H9 (cell line): ENCODE results near the gene ABR. TPM values are rescaled to one million over a fixed set of nuclear protein-coding genes. Genes with fewer than 3 reads are reported as not detected.

Source experiments
- DNase-seq: peaks from one replicate; pipeline ENCODE4 v3.0.0-alpha.2; 2017
- H2AFZ ChIP-seq: one replicate; pipeline ENCODE4 v1.6.1; 2013; ENCODE audit warnings: mild to moderate bottlenecking, low read length, control low read depth, moderate library complexity
- H2AK5ac ChIP-seq: 2 replicates; pipeline ENCODE4 v1.6.1; 2013; ENCODE audit warnings: low read length, control low read depth, mixed read lengths; ENCODE audit not compliant: insufficient read length
- H2BK120ac ChIP-seq: one replicate; pipeline ENCODE4 v1.6.1; 2013; ENCODE audit warnings: low read depth, mild to moderate bottlenecking, low read length, control low read depth, inconsistent platforms; ENCODE audit not compliant: poor library complexity, severe bottlenecking
- H2BK12ac ChIP-seq: 2 replicates; pipeline ENCODE4 v1.6.1; 2013; ENCODE audit warnings: low read length, control low read depth, mixed read lengths, low read depth; ENCODE audit not compliant: insufficient read length
- H2BK15ac ChIP-seq: 2 replicates; pipeline ENCODE4 v1.6.1; 2013; ENCODE audit warnings: low read depth, low read length, control low read depth
- H2BK20ac ChIP-seq: one replicate; pipeline ENCODE4 v1.6.1; 2013; ENCODE audit warnings: low read depth, mild to moderate bottlenecking, low read length, control low read depth, inconsistent platforms; ENCODE audit not compliant: poor library complexity, severe bottlenecking
- H2BK5ac ChIP-seq: 2 replicates; pipeline ENCODE4 v1.6.1; 2013; ENCODE audit warnings: low read length, control low read depth, mixed read lengths; ENCODE audit not compliant: insufficient read length
- H3K14ac ChIP-seq: 2 replicates; pipeline ENCODE4 v1.6.1; 2013; ENCODE audit warnings: low read length, control low read depth; ENCODE audit not compliant: insufficient read depth
- H3K18ac ChIP-seq: 2 replicates; pipeline ENCODE4 v1.6.1; 2013; ENCODE audit warnings: low read depth, mild to moderate bottlenecking, mixed read lengths, low read length, control low read depth; ENCODE audit not compliant: insufficient read length
- H3K23ac ChIP-seq: 2 replicates; pipeline ENCODE4 v1.6.1; 2013; ENCODE audit warnings: low read length, control low read depth, mixed read lengths, low read depth; ENCODE audit not compliant: insufficient read length
- H3K23me2 ChIP-seq: 2 replicates; pipeline ENCODE4 v1.6.1; 2013; ENCODE audit warnings: low read depth, mild to moderate bottlenecking, mixed read lengths, low read length, control low read depth; ENCODE audit not compliant: insufficient read length, poor library complexity, severe bottlenecking
- H3K27ac ChIP-seq: 2 replicates; pipeline ENCODE4 v1.5.1; 2013; ENCODE audit warnings: low read length, control low read depth, mixed read lengths, low read depth; ENCODE audit not compliant: insufficient read length
- H3K27me3 ChIP-seq: 2 replicates; pipeline ENCODE4 v1.6.1; 2013; ENCODE audit warnings: low read length, control low read depth, inconsistent platforms; ENCODE audit not compliant: insufficient read depth
- H3K4ac ChIP-seq: 2 replicates; pipeline ENCODE4 v1.6.1; 2013; ENCODE audit warnings: low read depth, mild to moderate bottlenecking, control low read depth, inconsistent platforms, low read length, moderate library complexity
- H3K4me1 ChIP-seq: 2 replicates; pipeline ENCODE4 v1.6.1; 2013; ENCODE audit warnings: low read length, control low read depth, inconsistent platforms; ENCODE audit not compliant: insufficient read depth
- H3K4me2 ChIP-seq: 2 replicates; pipeline ENCODE4 v1.6.1; 2013; ENCODE audit warnings: low read length, control low read depth, mixed read lengths; ENCODE audit not compliant: insufficient read length, insufficient read depth
- H3K56ac ChIP-seq: 2 replicates; pipeline ENCODE4 v1.6.1; 2013; ENCODE audit warnings: low read depth, mild to moderate bottlenecking, mixed read lengths, low read length, control low read depth; ENCODE audit not compliant: insufficient read length
- H3K79me1 ChIP-seq: 2 replicates; pipeline ENCODE4 v1.6.1; 2013; ENCODE audit warnings: low read depth, mild to moderate bottlenecking, moderate library complexity, low read length, control low read depth, inconsistent platforms; ENCODE audit not compliant: insufficient read depth, poor library complexity, severe bottlenecking
- H3K79me2 ChIP-seq: 2 replicates; pipeline ENCODE4 v1.6.1; 2013; ENCODE audit warnings: low read length, control low read depth, inconsistent platforms; ENCODE audit not compliant: insufficient read depth
- H3K9ac ChIP-seq: 2 replicates; pipeline ENCODE4 v1.6.1; 2013; ENCODE audit warnings: low read length, control low read depth, mixed read lengths; ENCODE audit not compliant: insufficient read length; ENCODE audit errors: extremely low read depth
- H3K9me3 ChIP-seq: one replicate; pipeline ENCODE4 v1.6.1; 2013; ENCODE audit warnings: low read depth, low read length, inconsistent platforms; ENCODE audit not compliant: control insufficient read depth
- H3T11ph ChIP-seq: one replicate; pipeline ENCODE4 v1.6.1; 2013; ENCODE audit warnings: mild to moderate bottlenecking, low read length, control low read depth, inconsistent platforms
- H4K20me1 ChIP-seq: one replicate; pipeline ENCODE4 v1.6.1; 2013; ENCODE audit not compliant: control insufficient read depth, insufficient read length, insufficient read depth
- H4K5ac ChIP-seq: 2 replicates; pipeline ENCODE4 v1.6.1; 2013; ENCODE audit warnings: low read depth, mild to moderate bottlenecking, mixed read lengths, low read length, control low read depth; ENCODE audit not compliant: insufficient read length
- H4K8ac ChIP-seq: replicated peaks from 2 replicates; pipeline ENCODE4 v1.6.1; 2013; ENCODE audit warnings: low read length, control low read depth, mixed read lengths, low read depth; ENCODE audit not compliant: insufficient read length
- H4K91ac ChIP-seq: 2 replicates; pipeline ENCODE4 v1.6.1; 2013; ENCODE audit warnings: low read depth, mild to moderate bottlenecking, moderate library complexity, mixed read lengths, low read length, control low read depth; ENCODE audit not compliant: insufficient read length
- H3K27ac Mint-ChIP-seq, 3 experiments: 2 replicates in 2 of 3; 3 replicates in 1 of 3; pipeline ENCODE4 v1.8.0; 2020 to 2021; ENCODE audit warnings: mixed read lengths in 3 of 3, mild to moderate bottlenecking in 1 of 3, moderate library complexity in 1 of 3
- H3K27me3 Mint-ChIP-seq: 2 replicates; pipeline ENCODE4 v1.8.0; 2021; ENCODE audit warnings: low read depth, mild to moderate bottlenecking, moderate library complexity, mixed read lengths
- H3K36me3 Mint-ChIP-seq, 3 experiments: 2 replicates in 2 of 3; 3 replicates in 1 of 3; pipeline ENCODE4 v1.8.0; 2020 to 2021; ENCODE audit warnings: low read depth in 3 of 3, mixed read lengths in 3 of 3; ENCODE audit not compliant: insufficient read depth in 1 of 3
- H3K4me1 Mint-ChIP-seq, 2 experiments: 2 replicates each; pipeline ENCODE4 v1.8.0; 2020; ENCODE audit warnings: mixed read lengths in 2 of 2
- H3K4me3 Mint-ChIP-seq, 2 experiments: 2 replicates in 1 of 2; 3 replicates in 1 of 2; pipeline ENCODE4 v1.8.0; 2020 to 2021; ENCODE audit warnings: mild to moderate bottlenecking in 2 of 2, mixed read lengths in 2 of 2, moderate library complexity in 1 of 2
- H3K9me3 Mint-ChIP-seq, 2 experiments: 2 replicates in 1 of 2; 3 replicates in 1 of 2; pipeline ENCODE4 v1.8.0; 2020; ENCODE audit warnings: mild to moderate bottlenecking in 2 of 2, mixed read lengths in 2 of 2, moderate library complexity in 1 of 2
- CTCF ChIP-seq: fragments of 200-600 bp; sonication (generic); conservative IDR thresholded peaks from 3 replicates; pipeline ENCODE4 v1.8.0; 2021; ENCODE audit warnings: antibody characterized with exemption, mild to moderate bottlenecking
- WGBS: extraction: QIAGEN DNeasy Blood & Tissue Kit; methylation state at CpG from one replicate; pipeline ENCODE4 v1.1.7; 2013; ENCODE audit warnings: missing lambda C conversion rate, low lambda C conversion rate, mixed read lengths; ENCODE audit not compliant: insufficient read length; ENCODE audit errors: extremely low coverage; 5-methylcytosine and 5-hydroxymethylcytosine counted together
- total RNA-seq: library from RNA; stranded (reverse); gene quantifications from 2 replicates; pipeline ENCODE4 v1.2.1, GENCODE V29; 2021

ABR gene
- total RNA-seq, 1 experiment from 2014 or later: 34.7 TPM

GRCh38 chr17:1095090-1095852, 84.5 kb downstream of the ABR start:
- Histone ChIP-seq H3T11ph (no peak overlapping the region), H3K23ac (no peak overlapping the region), H2BK12ac (no peak overlapping the region), H2AK5ac (no peak overlapping the region), H2BK5ac (no peak overlapping the region), H2BK120ac (no peak overlapping the region), H3K18ac (no peak overlapping the region), H2AFZ (no peak overlapping the region), H3K27ac (no peak overlapping the region), H3K56ac (no peak overlapping the region), H4K8ac (no peak overlapping the region), H3K4me1 (no peaks in the 10 kb centered on the region), H3K14ac (no peak overlapping the region; the same call in 1 of the 2 replicates), H2BK20ac (no peak overlapping the region), H3K4ac (no peak overlapping the region), H3K27me3 (no peaks in the 10 kb centered on the region), H3K79me1 (no peaks in the 10 kb centered on the region), H4K5ac (no peak overlapping the region), H3K4me2 (no peak overlapping the region), H3K9ac (no peak overlapping the region), H3K23me2 (no peaks in the 10 kb centered on the region), H2BK15ac (no peak overlapping the region), H3K79me2 (no peaks in the 10 kb centered on the region), H4K91ac (no peak overlapping the region), H3K9me3 (no peaks in the 10 kb centered on the region), H4K20me1 (no peaks in the 10 kb centered on the region)
- no CpG with 5 or more reads among the region's 31 CpGs for WGBS
- Mint-ChIP-seq H3K27me3 (no peaks in the 10 kb centered on the region; the same call in 1 of the 2 replicates), H3K9me3 (no peaks in the 10 kb centered on the region), H3K36me3 (peaks cover 11 to 30% (median 12%) of the 10 kb centered on the region in 3 experiments), H3K4me3 (no peak overlapping the region), H3K27ac (no peak overlapping the region; a peak in 1 of 7 replicates), H3K4me1 (peaks cover 3 to 9% of the 10 kb centered on the region in 2 experiments)
- no peak for TF ChIP-seq CTCF
- DNase-seq: no peak
